CD4-positive, alpha-beta memory T cell (primary cell): ENCODE measurements around the gene BLM. TPM values are rescaled to one million over a fixed set of nuclear protein-coding genes. Genes with fewer than 3 reads are reported as not detected.
A peak's percentile ranks its signal among the peaks of the same experiment; 100 is the strongest.
"Not testable (repeated sequence)": the region's sequence is repeated elsewhere in the genome, so short reads cannot be mapped to it uniquely, and the experiment has no call there.

Experiments used
- CTCF ChIA-PET: fragments of 350-600 bp; sonication (Branson Sonifier 250); formaldehyde crosslinking; loops from one replicate; lab custom pipeline; 2021; ENCODE audit warnings: inconsistent platforms; ENCODE audit not compliant: partially characterized antibody; lab: Charles Lee
- POLR2A ChIA-PET: fragments of 350-600 bp; sonication (Branson Sonifier 250); formaldehyde crosslinking; loops from one replicate; lab custom pipeline; 2021; ENCODE audit not compliant: partially characterized antibody; lab: Charles Lee
- DNase-seq, 5 donors: peaks; one replicate each; pipeline versions ENCODE4 v3.0.0 to v3.0.0-alpha.2; 2020 to 2022; ENCODE audit warnings: mixed read lengths in 1 of 5
- H3K27ac ChIP-seq: one replicate; pipeline ENCODE4 v1.7.0; 2013; ENCODE audit warnings: low read depth, low read length
- H3K27me3 ChIP-seq: 2 replicates; pipeline ENCODE4 v1.7.0; 2013; ENCODE audit warnings: mild to moderate bottlenecking, low read length, moderate library complexity; ENCODE audit not compliant: insufficient read depth
- H3K36me3 ChIP-seq: 2 replicates; pipeline ENCODE4 v1.7.0; 2013; ENCODE audit warnings: mild to moderate bottlenecking, low read length, moderate library complexity; ENCODE audit not compliant: insufficient read depth
- H3K4me1 ChIP-seq: 2 replicates; pipeline ENCODE4 v1.7.0; 2013; ENCODE audit warnings: mild to moderate bottlenecking, low read length, moderate library complexity; ENCODE audit not compliant: insufficient read depth
- H3K4me3 ChIP-seq, 2 donors: one replicate each; pipeline ENCODE4 v1.7.0; 2013; ENCODE audit warnings: low read length in 2 of 2, mild to moderate bottlenecking in 1 of 2
- H3K9me3 ChIP-seq, 2 donors: one replicate each; pipeline ENCODE4 v1.7.0; 2013; ENCODE audit warnings: low read length in 2 of 2, control low read depth in 1 of 2; ENCODE audit not compliant: control insufficient read depth in 1 of 2
- H3K27ac Mint-ChIP-seq, 7 donors: one replicate each; pipeline ENCODE4 v1.8.0; 2020 to 2021; ENCODE audit warnings: mixed read lengths in 7 of 7, mild to moderate bottlenecking in 6 of 7, inconsistent platforms in 3 of 7, moderate library complexity in 3 of 7
- H3K27me3 Mint-ChIP-seq, 2 donors: one replicate each; pipeline ENCODE4 v1.8.0; 2020 to 2021; ENCODE audit warnings: mixed read lengths in 2 of 2
- H3K36me3 Mint-ChIP-seq, 2 donors: one replicate each; pipeline ENCODE4 v1.8.0; 2020 to 2021; ENCODE audit warnings: mixed read lengths in 2 of 2, inconsistent platforms in 1 of 2, mild to moderate bottlenecking in 1 of 2
- H3K4me1 Mint-ChIP-seq, 4 donors: one replicate each; pipeline ENCODE4 v1.8.0; 2020 to 2021; ENCODE audit warnings: mixed read lengths in 4 of 4, mild to moderate bottlenecking in 1 of 4
- H3K4me3 Mint-ChIP-seq, 8 donors: one replicate each; pipeline ENCODE4 v1.8.0; 2020 to 2021; ENCODE audit warnings: mixed read lengths in 8 of 8, mild to moderate bottlenecking in 7 of 8, moderate library complexity in 6 of 8, inconsistent platforms in 3 of 8
- H3K9me3 Mint-ChIP-seq, 8 donors: one replicate each; pipeline ENCODE4 v1.8.0; 2020 to 2021; ENCODE audit warnings: mixed read lengths in 8 of 8, mild to moderate bottlenecking in 5 of 8, inconsistent platforms in 3 of 8, moderate library complexity in 1 of 8
- intact Hi-C: fragments of 100-400 bp; cut with micrococcal nuclease; formaldehyde crosslinking; loops from one replicate; pipeline ENCODE4 v1.15.1; 2023
- polyA plus RNA-seq, 2 donors: library from polyadenylated mRNA; unstranded; fragments of 300-500 nt; fragmentation: Illumina TruSeq; gene quantifications; one replicate each; pipeline ENCODE4 v1.2.3, GENCODE V29; 2021
- total RNA-seq, 2 experiments: library from RNA; stranded (reverse); gene quantifications; one replicate each; pipeline ENCODE4 v1.2.3, GENCODE V29; 2021

Gene BLM
- total and polyA plus RNA-seq, 4 experiments from 2014 or later, result 1.2 to 8.9 (median 6.0) TPM

GRCh38 chr15:90839187-90840071, 122.3 kb downstream of the BLM start:
- Histone ChIP-seq H3K4me3 (no peak overlapping the region), H3K4me1 (peaks cover 33% of the 10 kb centered on the region), H3K27ac (peak overlapping the region; percentile 7), H3K27me3 (no peaks in the 10 kb centered on the region), H3K9me3 (no peaks in the 10 kb centered on the region), H3K36me3 (no peaks in the 10 kb centered on the region)
- ChIA-PET POLR2A (interaction anchor here (0.8 to 2.6 kb wide), 4 partner anchors 12 to 123 kb away, joined by 3 to 15 read pairs (median 3); partner anchors contain the start of gene BLM), CTCF (interaction anchor here (1.0 to 1.2 kb wide), 3 partner anchors 12 to 192 kb away, joined by 3 to 5 read pairs (median 4); no protein-coding TSS in a partner anchor)
- H3K4me3 Mint-ChIP-seq, result peak overlapping the region in 7 of 8 donors; percentile 17 to 82 (median 43)
- no peaks in the 10 kb centered on the region for H3K36me3 Mint-ChIP-seq
- no peaks in the 10 kb centered on the region for H3K9me3 Mint-ChIP-seq
- peak overlapping the region; percentile 41 to 98 (median 96) for H3K27ac Mint-ChIP-seq
- peaks cover 9 to 30% (median 20%) of the 10 kb centered on the region in 4 donors for H3K4me1 Mint-ChIP-seq
- peaks cover 1% of the 10 kb centered on the region in 2 donors for H3K27me3 Mint-ChIP-seq
- intact Hi-C loops, result no loop called here
- DNase-seq, result no peak

GRCh38 chr15:90840157-90840855, 123.2 kb downstream of the BLM start:
- H3K27me3 ChIP-seq, result no peaks in the 10 kb centered on the region
- H3K27me3 Mint-ChIP-seq, result peaks cover 1% of the 10 kb centered on the region in 2 donors
- H3K9me3 Mint-ChIP-seq, result no peaks in the 10 kb centered on the region
- POLR2A ChIA-PET, result interaction anchor here (0.9 to 2.6 kb wide), 2 partner anchors 26 to 31 kb away, joined by 3 to 15 read pairs; no protein-coding TSS in a partner anchor
- no peak overlapping the region for H3K4me3 ChIP-seq
- intact Hi-C loops, result no loop called here
- CTCF ChIA-PET, result interaction anchor here (1.0 to 2.6 kb wide), 4 partner anchors 13 to 192 kb away, joined by 3 to 11 read pairs (median 4); no protein-coding TSS in a partner anchor
- H3K27ac Mint-ChIP-seq, result peak overlapping the region in 5 of 7 donors; percentile 35 to 98 (median 90)
- peak overlapping the region in 7 of 8 donors; percentile 12 to 82 (median 43) for H3K4me3 Mint-ChIP-seq
- no peaks in the 10 kb centered on the region for H3K36me3 ChIP-seq
- no peak overlapping the region for H3K27ac ChIP-seq
- DNase-seq, result no peak
- H3K4me1 Mint-ChIP-seq, result peaks cover 9 to 30% (median 20%) of the 10 kb centered on the region in 4 donors
- H3K4me1 ChIP-seq, result peaks cover 33% of the 10 kb centered on the region
- no peaks in the 10 kb centered on the region for H3K9me3 ChIP-seq
- H3K36me3 Mint-ChIP-seq, result no peaks in the 10 kb centered on the region

- no peaks in the 10 kb centered on the region for H3K27me3 ChIP-seq
- DNase-seq, result no peak
- Mint-ChIP-seq H3K27ac (peak overlapping the region in 1 of 7 donors; percentile 4), H3K36me3 (no peaks in the 10 kb centered on the region), H3K4me1 (peaks cover 9 to 30% (median 20%) of the 10 kb centered on the region in 4 donors), H3K9me3 (no peaks in the 10 kb centered on the region), H3K27me3 (peaks cover 1% of the 10 kb centered on the region in 2 donors), H3K4me3 (no peak overlapping the region)
- intact Hi-C loops, result no loop called here
- H3K4me3 ChIP-seq, result no peak overlapping the region
- peaks cover 33% of the 10 kb centered on the region for H3K4me1 ChIP-seq
- ChIA-PET POLR2A (no interaction called here), CTCF (interaction anchor here (1.2 to 2.6 kb wide), 2 partner anchors 9 to 45 kb away, joined by 3 to 11 read pairs; no protein-coding TSS in a partner anchor)
- H3K9me3 ChIP-seq, result no peaks in the 10 kb centered on the region
- H3K27ac ChIP-seq, result no peak overlapping the region
- no peaks in the 10 kb centered on the region for H3K36me3 ChIP-seq
Observed at GRCh38 chr15:90840954-90841353, 123.8 kb downstream of the BLM start.

- Mint-ChIP-seq H3K4me3 (no peak overlapping the region), H3K27ac (peak overlapping the region in 1 of 7 donors; percentile 18), H3K36me3 (no peaks in the 10 kb centered on the region), H3K9me3 (no peaks in the 10 kb centered on the region), H3K4me1 (peaks cover 0 to 3% (median under 1%) of the 10 kb centered on the region in 4 donors), H3K27me3 (peaks cover 0 to 1% of the 10 kb centered on the region in 2 donors)
- H3K27me3 ChIP-seq, result no peaks in the 10 kb centered on the region
- peaks cover 6% of the 10 kb centered on the region for H3K4me1 ChIP-seq
- DNase-seq, result no peak
- intact Hi-C loops, result no loop called here
- H3K27ac ChIP-seq, result no peak overlapping the region
- POLR2A ChIA-PET, result interaction anchor here (0.7 kb wide), 1 partner anchor 281 kb away, joined by 3 read pairs; no protein-coding TSS in a partner anchor
- no peaks in the 10 kb centered on the region for H3K36me3 ChIP-seq
- no peaks in the 10 kb centered on the region for H3K9me3 ChIP-seq
- no peak overlapping the region for H3K4me3 ChIP-seq
- CTCF ChIA-PET, result no interaction called here
Observed at GRCh38 chr15:90844696-90845095, 127.5 kb downstream of the BLM start.

GRCh38 chr15:90845201-90845949, 128.2 kb downstream of the BLM start:
- Histone ChIP-seq H3K36me3 (no peaks in the 10 kb centered on the region), H3K27ac (no peak overlapping the region), H3K4me3 (no peak overlapping the region), H3K4me1 (peaks cover 4% of the 10 kb centered on the region), H3K27me3 (no peaks in the 10 kb centered on the region), H3K9me3 (no peaks in the 10 kb centered on the region)
- no peaks in the 10 kb centered on the region for H3K9me3 Mint-ChIP-seq
- H3K27me3 Mint-ChIP-seq, result peaks cover 0 to 1% of the 10 kb centered on the region in 2 donors
- H3K4me1 Mint-ChIP-seq, result peaks cover 0 to 2% (median under 1%) of the 10 kb centered on the region in 4 donors
- no peak for DNase-seq
- H3K27ac Mint-ChIP-seq, result peak overlapping the region in 2 of 7 donors; percentile 25 to 68
- no peaks in the 10 kb centered on the region for H3K36me3 Mint-ChIP-seq
- POLR2A ChIA-PET, result no interaction called here
- no peak overlapping the region for H3K4me3 Mint-ChIP-seq
- intact Hi-C loops, result no loop called here
- CTCF ChIA-PET, result no interaction called here

GRCh38 chr15:90849424-90849823, 132.3 kb downstream of the BLM start:
- H3K27ac Mint-ChIP-seq, H3K4me3 Mint-ChIP-seq, H3K27me3 ChIP-seq, H3K27ac ChIP-seq, H3K4me3 ChIP-seq, H3K9me3 ChIP-seq, H3K36me3 ChIP-seq, DNase-seq, intact Hi-C loops, H3K9me3 Mint-ChIP-seq, H3K36me3 Mint-ChIP-seq, H3K27me3 Mint-ChIP-seq: not testable (repeated sequence)
- ChIA-PET CTCF (interaction anchor here (1.3 kb wide), 1 partner anchor 8 kb away, joined by 3 read pairs; no protein-coding TSS in a partner anchor), POLR2A (interaction anchor here (3.4 kb wide), 1 partner anchor 12 kb away, joined by 12 read pairs; no protein-coding TSS in a partner anchor)
- H3K4me1 Mint-ChIP-seq, result peaks cover 20 to 38% (median 28%) of the 10 kb centered on the region in 4 donors
- peaks cover 34% of the 10 kb centered on the region for H3K4me1 ChIP-seq
